ACC112 (cell line): ENCODE data around the gene MAST2.

Experiments used
- H2AFZ ChIP-seq: fragments of 200-600 bp; sonication (generic); one replicate; pipeline ENCODE4 v1.6.0; 2017; ENCODE audit warnings: antibody characterized with exemption, low read length; ENCODE audit not compliant: unreplicated experiment
- H3K27ac ChIP-seq: fragments of 200-600 bp; sonication (generic); 2 replicates; pipeline ENCODE4 v1.5.1; 2014; ENCODE audit warnings: low read depth, mild to moderate bottlenecking, antibody characterized with exemption, low read length, moderate library complexity
- H3K27me3 ChIP-seq: fragments of 200-600 bp; sonication (generic); 2 replicates; pipeline ENCODE4 v1.6.1; 2014; ENCODE audit warnings: mild to moderate bottlenecking, antibody characterized with exemption, low read length, moderate library complexity, mixed read lengths; ENCODE audit not compliant: insufficient read depth
- H3K36me3 ChIP-seq: fragments of 200-600 bp; sonication (generic); 2 replicates; pipeline ENCODE4 v1.6.1; 2016; ENCODE audit warnings: mild to moderate bottlenecking, antibody characterized with exemption, low read length, moderate library complexity, mixed read lengths; ENCODE audit not compliant: insufficient read depth
- H3K4me1 ChIP-seq: fragments of 200-600 bp; sonication (generic); one replicate; pipeline ENCODE4 v1.6.1; 2016; ENCODE audit warnings: low read length, mixed read lengths; ENCODE audit not compliant: insufficient read depth, unreplicated experiment, control insufficient read depth
- H3K4me3 ChIP-seq: fragments of 200-600 bp; sonication (generic); 2 replicates; pipeline ENCODE4 v1.5.1; 2014; ENCODE audit warnings: mild to moderate bottlenecking, low read depth, low read length
- H3K79me2 ChIP-seq: fragments of 200-600 bp; sonication (generic); one replicate; pipeline ENCODE4 v1.6.0; 2016; ENCODE audit warnings: low read length; ENCODE audit not compliant: control insufficient read depth, unreplicated experiment, insufficient read depth

The MAST2 gene

DNA sequence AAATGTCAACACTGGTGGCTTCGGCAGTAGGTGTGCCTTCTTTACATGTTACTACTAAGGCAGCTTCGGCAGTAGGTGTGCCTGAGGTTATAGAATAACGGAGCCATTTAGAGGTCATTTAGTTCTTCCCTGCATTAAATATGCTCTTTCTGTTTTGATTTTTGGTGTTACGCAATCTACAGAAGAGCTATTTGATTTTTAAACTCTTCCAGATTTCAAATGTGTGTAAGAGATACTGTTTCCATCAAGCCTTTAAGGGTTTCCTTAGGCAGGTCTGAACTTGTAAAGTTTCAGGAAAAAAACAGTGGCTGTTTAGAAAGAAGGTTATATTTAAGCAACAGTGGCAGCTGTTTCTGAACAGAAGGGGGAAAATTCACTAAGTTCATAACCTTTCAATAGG, 274.2 kb downstream of the MAST2 start:
- no peak overlapping the region for H3K4me3 ChIP-seq
- peak overlapping the region; percentile 12 for H2AFZ ChIP-seq
- no peaks in the 10 kb centered on the region for H3K27me3 ChIP-seq
- H3K4me1 ChIP-seq, result peaks cover 6% of the 10 kb centered on the region
- H3K36me3 ChIP-seq, result no peaks in the 10 kb centered on the region; the same call in 1 of the 2 replicates
- H3K79me2 ChIP-seq, result no peaks in the 10 kb centered on the region
- H3K27ac ChIP-seq, result no peak overlapping the region

DNA sequence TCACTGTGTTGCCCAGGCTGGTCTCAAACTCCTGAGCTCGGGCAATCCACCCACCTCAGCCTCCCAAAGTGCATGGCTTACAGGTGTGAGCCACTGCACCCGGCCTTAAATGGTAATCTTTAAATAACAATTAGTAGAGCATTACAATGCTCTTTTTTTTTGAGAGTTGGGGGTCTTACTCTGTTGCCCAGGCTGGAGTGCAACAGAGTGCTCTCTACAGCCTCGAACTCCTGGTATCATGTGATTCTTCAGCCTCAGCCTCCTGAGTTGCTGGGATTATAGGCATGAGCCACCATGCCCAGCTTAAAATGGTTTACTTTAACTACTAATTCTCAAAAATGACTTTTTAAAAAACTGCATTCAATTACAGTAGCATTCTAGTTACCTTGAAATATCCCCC, 276.8 kb downstream of the MAST2 start:
- no peak overlapping the region for H2AFZ ChIP-seq
- H3K27me3 ChIP-seq, result no peaks in the 10 kb centered on the region
- no peak overlapping the region for H3K27ac ChIP-seq
- H3K4me1 ChIP-seq, result peaks cover 23% of the 10 kb centered on the region
- H3K36me3 ChIP-seq, result 0 out of 2 replicates have a peak, but pooled peaks cover 4% of the 10 kb centered on the region
- H3K4me3 ChIP-seq, result no peak overlapping the region
- H3K79me2 ChIP-seq, result peaks cover 3% of the 10 kb centered on the region

DNA sequence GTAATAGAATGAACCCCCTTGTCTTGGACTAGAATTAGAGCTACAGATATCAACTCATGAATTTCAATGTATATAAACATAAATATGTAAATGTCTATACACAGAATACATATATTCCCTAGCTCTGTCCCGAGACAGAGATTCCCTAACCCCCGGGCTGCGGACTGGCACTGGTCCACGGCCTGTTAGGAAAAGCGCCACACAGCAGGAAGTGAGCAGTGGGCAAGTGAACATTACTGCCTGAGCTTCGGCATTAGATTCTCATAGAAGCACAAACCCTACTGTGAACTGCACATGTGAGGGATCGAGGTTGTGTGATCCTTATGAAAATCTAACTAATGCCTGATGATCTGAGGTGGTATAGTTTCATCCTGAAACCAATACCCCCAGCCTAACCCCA, 277.8 kb downstream of the MAST2 start:
- Histone ChIP-seq H3K36me3 (0 out of 2 replicates have a peak, but pooled peaks cover 4% of the 10 kb centered on the region), H3K79me2 (peaks cover 3% of the 10 kb centered on the region), H2AFZ (no peak overlapping the region), H3K4me3 (no peak overlapping the region), H3K27ac (no peak overlapping the region), H3K4me1 (peaks cover 26% of the 10 kb centered on the region), H3K27me3 (no peaks in the 10 kb centered on the region)

DNA sequence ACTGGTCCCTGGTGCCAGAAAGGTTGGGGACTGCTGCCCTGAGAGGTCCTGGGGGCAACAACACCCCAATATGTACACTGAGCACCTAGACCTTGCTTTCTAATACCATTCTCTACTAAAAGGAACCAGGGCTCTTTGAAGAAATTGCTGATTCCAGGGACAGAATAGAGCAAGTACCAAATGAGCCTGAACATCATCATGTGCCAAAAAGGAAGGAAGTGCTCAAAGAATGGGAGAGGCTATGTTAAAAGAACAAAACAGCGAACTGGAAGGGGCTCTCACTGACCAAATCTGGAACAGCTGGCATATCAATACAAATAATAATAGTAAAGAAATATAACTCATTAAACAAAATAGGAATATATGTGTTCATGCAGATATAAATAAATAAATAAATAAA, 278.2 kb downstream of the MAST2 start:
- peaks cover 29% of the 10 kb centered on the region for H3K4me1 ChIP-seq
- no peak overlapping the region for H3K4me3 ChIP-seq
- 0 out of 2 replicates have a peak, but pooled peaks cover 4% of the 10 kb centered on the region for H3K36me3 ChIP-seq
- H2AFZ ChIP-seq, result no peak overlapping the region
- H3K27me3 ChIP-seq, result no peaks in the 10 kb centered on the region
- no peak overlapping the region for H3K27ac ChIP-seq
- peaks cover 3% of the 10 kb centered on the region for H3K79me2 ChIP-seq

DNA sequence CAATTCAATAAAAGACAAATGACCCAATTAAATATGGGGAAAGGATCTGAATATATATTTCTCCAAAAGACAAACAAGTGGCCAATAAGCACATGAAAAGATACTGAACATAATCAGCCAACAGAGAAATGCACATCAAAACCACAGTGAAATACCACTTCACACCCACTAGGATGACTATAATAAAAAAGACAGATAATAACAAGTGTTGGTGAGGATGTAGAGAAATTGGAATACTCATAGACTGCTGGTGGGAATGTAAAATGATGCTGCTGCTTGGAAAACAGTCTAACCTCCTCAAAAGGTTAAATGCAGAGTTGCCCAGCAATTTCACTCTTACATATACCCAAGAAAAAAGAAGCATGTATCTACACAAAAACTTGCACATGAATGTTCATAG, 280.2 kb downstream of the MAST2 start:
- H3K36me3 ChIP-seq, result 0 out of 2 replicates have a peak, but pooled peaks cover 4% of the 10 kb centered on the region
- peaks cover 25% of the 10 kb centered on the region for H3K4me1 ChIP-seq
- H2AFZ ChIP-seq, result no peak overlapping the region
- peak overlapping the region; percentile 77 for H3K27ac ChIP-seq
- H3K79me2 ChIP-seq, result peaks cover 3% of the 10 kb centered on the region
- no peak overlapping the region for H3K4me3 ChIP-seq
- H3K27me3 ChIP-seq, result no peaks in the 10 kb centered on the region

DNA sequence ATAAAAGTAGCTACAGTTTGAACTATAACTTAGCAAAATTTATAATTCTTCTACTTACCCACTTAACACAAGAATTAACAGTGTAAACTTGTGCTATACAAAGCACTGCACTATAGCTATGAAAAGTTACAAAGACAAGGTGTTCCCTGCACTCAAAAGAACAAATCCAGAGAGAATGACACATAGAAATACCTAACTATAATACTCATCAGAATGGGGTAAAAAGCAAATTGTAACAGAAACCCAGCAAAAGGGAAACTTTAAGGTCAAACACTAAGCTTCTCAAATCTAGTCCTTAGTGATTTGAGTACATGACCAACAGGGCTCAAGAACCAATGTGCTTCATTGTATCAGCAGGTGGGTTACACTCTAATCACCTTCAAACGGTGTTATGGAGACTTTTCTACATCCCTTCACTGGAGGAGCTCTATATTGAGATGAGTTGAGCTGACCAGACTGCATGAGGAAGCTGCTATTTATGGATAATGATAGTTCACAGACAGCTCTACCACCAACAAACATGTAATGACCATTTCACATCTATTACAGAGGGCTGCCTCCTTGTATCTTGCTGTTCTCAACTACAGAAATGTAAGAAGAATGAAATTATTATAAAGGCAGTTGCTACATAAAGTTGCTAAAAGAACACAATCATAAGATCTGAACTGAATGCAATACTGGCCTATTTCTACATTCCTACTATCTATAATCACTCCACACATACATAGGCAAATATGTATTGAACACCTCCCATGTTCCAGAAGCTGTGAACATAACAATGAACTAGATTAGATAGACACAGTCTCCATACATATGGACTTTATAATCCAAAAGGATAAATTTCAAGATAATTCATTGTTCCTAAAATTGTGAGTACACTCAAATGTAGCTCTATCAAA, 281.4 kb downstream of the MAST2 start:
- 0 out of 2 replicates have a peak, but pooled peaks cover 4% of the 10 kb centered on the region for H3K36me3 ChIP-seq
- H2AFZ ChIP-seq, result peak overlapping the region; percentile 48
- H3K4me1 ChIP-seq, result peaks cover 25% of the 10 kb centered on the region
- peak overlapping the region; percentile 77 for H3K27ac ChIP-seq
- H3K79me2 ChIP-seq, result peaks cover 3% of the 10 kb centered on the region
- no peaks in the 10 kb centered on the region for H3K27me3 ChIP-seq
- peak overlapping the region; percentile 44 for H3K4me3 ChIP-seq
